Skin of body (tissue), 2 donors: ENCODE data around the gene MTX2. TPM values are rescaled to one million over a fixed set of nuclear protein-coding genes. Genes with fewer than 3 reads are reported as not detected.
"Not testable (repeated sequence)": the region's sequence is repeated elsewhere in the genome, so short reads cannot be mapped to it uniquely, and the experiment has no call there.

Experiments used
- DNase-seq: peaks from one replicate; lab custom pipeline; 2025; lab: John Stamatoyannopoulos, UW
- total RNA-seq: library from RNA; depleted of rRNA; stranded (reverse); fragments of >200 nt; gene quantifications from one replicate; pipeline ENCODE4 v1.2.3, GENCODE V29; 2014

Gene MTX2
- total RNA-seq, 1 donor from 2014 or later: 24.3 TPM

- not testable (repeated sequence) for DNase-seq
Measured at GRCh38 chr2:176373155-176373554, 103.9 kb downstream of the MTX2 start.

- no peak for DNase-seq
Measured at GRCh38 chr2:176378323-176378722, 109.1 kb downstream of the MTX2 start.

DNA sequence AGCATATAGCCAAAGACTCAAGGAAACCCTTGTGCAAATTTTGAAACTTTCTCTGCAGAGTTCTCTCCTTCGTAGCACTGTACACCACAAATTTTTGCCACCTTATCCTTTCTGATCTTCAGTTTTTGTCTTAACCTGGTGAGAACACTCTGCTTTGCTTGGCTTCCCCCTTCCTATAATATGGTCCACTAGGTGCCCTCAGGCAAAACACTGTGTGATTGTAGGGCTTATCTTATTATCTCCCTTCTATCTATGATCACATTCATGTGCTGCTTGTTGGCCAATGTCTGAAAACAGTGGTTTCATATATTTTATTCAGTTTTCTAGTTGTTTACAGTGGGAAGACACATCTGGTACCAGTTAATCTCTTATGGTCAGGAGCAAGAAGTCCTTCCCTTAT, 111.1 kb downstream of the MTX2 start:
- DNase-seq: no peak

GRCh38 chr2:176383100-176383499, 113.9 kb downstream of the MTX2 start:
- DNase-seq: no peak

DNA sequence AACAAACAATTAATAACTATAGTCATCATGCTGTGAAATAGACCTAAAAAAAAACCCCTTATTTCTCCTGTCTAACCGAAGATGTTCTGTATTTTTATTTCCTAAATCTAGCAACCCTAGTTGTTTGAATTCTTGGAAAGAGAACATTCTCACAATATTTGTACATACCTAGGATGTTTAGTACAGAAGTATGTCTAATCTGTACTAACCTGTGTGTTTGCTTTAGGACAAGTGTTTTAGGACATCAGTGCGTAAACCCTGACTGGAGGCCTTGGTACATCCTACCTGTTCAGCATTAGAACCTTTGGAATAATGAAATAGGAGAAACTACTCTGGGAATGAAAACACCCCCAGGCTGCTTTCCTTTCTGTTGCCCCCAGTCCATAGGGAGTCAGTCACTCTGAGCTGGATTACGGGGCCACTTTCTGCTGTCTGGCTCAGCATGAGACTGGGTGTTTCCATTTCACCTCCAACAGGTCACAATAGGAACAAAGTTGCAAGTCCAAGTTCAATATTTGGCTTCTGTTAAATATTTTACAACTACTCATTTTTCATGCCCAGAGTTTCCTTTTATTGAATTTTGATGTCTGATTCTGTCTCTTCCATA, 114.7 kb downstream of the MTX2 start:
- no peak for DNase-seq

- DNase-seq: peak; percentile 30
Measured at GRCh38 chr2:176385219-176385759, 116.0 kb downstream of the MTX2 start.

- no peak for DNase-seq
Measured at GRCh38 chr2:176385838-176386237, 116.6 kb downstream of the MTX2 start.

Other genes with a start within 250 kb of the MTX2 start
- not detected for gene EVX2, start 185.5 kb upstream of the MTX2 start, total RNA-seq
- gene HOXD13, start 176.7 kb upstream of the MTX2 start, total RNA-seq: not detected
- not detected for gene HOXD12, start 169.6 kb upstream of the MTX2 start, total RNA-seq
- not detected for gene HOXD11, start 162.2 kb upstream of the MTX2 start, total RNA-seq
- gene HOXD10, start 152.7 kb upstream of the MTX2 start, total RNA-seq: 1.8 TPM
- 4.7 TPM for gene HOXD9, start 146.7 kb upstream of the MTX2 start, total RNA-seq
- 17.0 TPM for gene HOXD8, start 139.7 kb upstream of the MTX2 start, total RNA-seq
- gene HOXD4, start 117.9 kb upstream of the MTX2 start, total RNA-seq: 5.4 TPM
- gene HOXD3, start 112.1 kb upstream of the MTX2 start, total RNA-seq: 9.7 TPM
- gene HOXD1, start 80.8 kb upstream of the MTX2 start, total RNA-seq: 0.30 TPM